ENCODE data around the gene SLC47A1. TPM values are rescaled to one million over a fixed set of nuclear protein-coding genes. Genes with fewer than 3 reads are reported as not detected.
"Not testable (repeated sequence)": the region's sequence is repeated elsewhere in the genome, so short reads cannot be mapped to it uniquely, and the experiment has no call there.

The SLC47A1 gene
- total RNA-seq, 2 experiments from 2014 or later = not detected

GRCh38 chr17:19508577-19508867, 25.1 kb upstream of the SLC47A1 start:
- intact Hi-C loops (cut with DNase I, micrococcal nuclease) = loop anchor here (5.0 kb wide), 2 partner anchors 131 to 146 kb away; partner anchors contain the start of genes B9D1 (in 1 of the 2) and MAPK7 (in 1 of the 2)
- peaks cover 13% of the 10 kb centered on the region for H3K36me3 Mint-ChIP-seq (ENCODE audit: low read depth)

GRCh38 chr17:19509281-19509852, 24.3 kb upstream of the SLC47A1 start:
- Mint-ChIP-seq H3K27me3 (peaks cover 11% of the 10 kb centered on the region), H3K4me1 (ENCODE audit: low read depth) (peaks cover 16% of the 10 kb centered on the region), H3K36me3 (ENCODE audit: low read depth) (peaks cover 13% of the 10 kb centered on the region), H3K27ac (peak overlapping the region; percentile 97), H3K4me3 (peak overlapping the region; percentile 15)
- H3K9me3 Mint-ChIP-seq; H3K9me3 ChIP-seq (ENCODE audit: control insufficient read depth in 1 of 2, insufficient read depth in 1 of 2, low read length in 2 of 2); H3K27ac ChIP-seq (ENCODE audit: low read depth in 1 of 2, low read length in 2 of 2); CTCF ChIA-PET; ATAC-seq (ENCODE audit: poor library complexity); H3K4me3 ChIP-seq (ENCODE audit: low read length); H3K36me3 ChIP-seq (ENCODE audit: insufficient read depth, low read length); H3K27me3 ChIP-seq (ENCODE audit: control insufficient read depth in 1 of 2, insufficient read depth in 2 of 2, low read length in 2 of 2); DNase-seq: not testable (repeated sequence)
- POLR2A ChIA-PET = interaction anchor here (1.7 kb wide), 1 partner anchor 139 kb away, joined by 5 read pairs; the partner anchor contains the start of gene ALDH3A2
- intact Hi-C loops (cut with DNase I, micrococcal nuclease) = loop anchor here (5.0 kb wide), 2 partner anchors 132 to 147 kb away; partner anchors contain the start of genes B9D1 (in 1 of the 2) and MAPK7 (in 1 of the 2)
- H3K4me1 ChIP-seq (ENCODE audit: insufficient read depth, low read length) = peaks cover 18% of the 10 kb centered on the region

More at GRCh38 chr17:19508577-19508867, 25.1 kb upstream of the SLC47A1 start:
- TF ChIP-seq CTCF (IDR thresholded peaks at IDR 0.05) = no peak
- DNase-seq = no peak
- Mint-ChIP-seq H3K9me3 (no peaks in the 10 kb centered on the region), H3K4me1 (ENCODE audit: low read depth) (peaks cover 10% of the 10 kb centered on the region), H3K4me3 (peak overlapping the region; percentile 95), H3K27me3 (peaks cover 11% of the 10 kb centered on the region), H3K27ac (peak overlapping the region; percentile 97)
- Histone ChIP-seq H3K36me3 (ENCODE audit: insufficient read depth, low read length) (no peaks in the 10 kb centered on the region), H3K27me3 (ENCODE audit: control insufficient read depth in 1 of 2, insufficient read depth in 2 of 2, low read length in 2 of 2) (no peaks in the 10 kb centered on the region), H3K4me1 (ENCODE audit: insufficient read depth, low read length) (peaks cover 14% of the 10 kb centered on the region), H3K27ac (ENCODE audit: low read depth in 1 of 2, low read length in 2 of 2) (peak overlapping the region in 1 of 2 donors; percentile 41), H3K4me3 (ENCODE audit: low read length) (peak overlapping the region; percentile 80), H3K9me3 (ENCODE audit: control insufficient read depth in 1 of 2, insufficient read depth in 1 of 2, low read length in 2 of 2) (no peaks in the 10 kb centered on the region)
- ATAC-seq (ENCODE audit: poor library complexity) = no peak
- ChIA-PET CTCF (no interaction called here), POLR2A (interaction anchor here (1.7 kb wide), 1 partner anchor 140 kb away, joined by 5 read pairs; the partner anchor contains the start of gene ALDH3A2)

GRCh38 chr17:19510903-19511302, 22.8 kb upstream of the SLC47A1 start:
- POLR2A ChIA-PET = no interaction called here
- CTCF ChIA-PET = interaction anchor here (1.4 kb wide), 1 partner anchor 256 kb away, joined by 4 read pairs; no protein-coding TSS in a partner anchor
- intact Hi-C loops (cut with DNase I, micrococcal nuclease) = loop anchor here (5.0 to 10.0 kb wide), 3 partner anchors 134 to 604 kb away; partner anchors contain the start of genes ALDH3A2 (in 2 of the 2) and MAPK7 (in 1 of the 2)
- H3K27ac Mint-ChIP-seq = no peak overlapping the region
- no peak overlapping the region for H3K4me3 Mint-ChIP-seq
- H3K4me1 Mint-ChIP-seq (ENCODE audit: low read depth) = peaks cover 16% of the 10 kb centered on the region
- no peak for TF ChIP-seq CTCF (IDR thresholded peaks at IDR 0.05)
- peaks cover 13% of the 10 kb centered on the region for H3K36me3 Mint-ChIP-seq (ENCODE audit: low read depth)
- ATAC-seq (ENCODE audit: poor library complexity) = no peak
- Histone ChIP-seq H3K4me3 (ENCODE audit: low read length) (no peak overlapping the region), H3K4me1 (ENCODE audit: insufficient read depth, low read length) (peaks cover 18% of the 10 kb centered on the region), H3K36me3 (ENCODE audit: insufficient read depth, low read length) (no peaks in the 10 kb centered on the region), H3K27ac (ENCODE audit: low read depth in 1 of 2, low read length in 2 of 2) (no peak overlapping the region), H3K27me3 (ENCODE audit: control insufficient read depth in 1 of 2, insufficient read depth in 2 of 2, low read length in 2 of 2) (no peaks in the 10 kb centered on the region), H3K9me3 (ENCODE audit: control insufficient read depth in 1 of 2, insufficient read depth in 1 of 2, low read length in 2 of 2) (no peaks in the 10 kb centered on the region)
- H3K9me3 Mint-ChIP-seq = no peaks in the 10 kb centered on the region
- DNase-seq = no peak
- peaks cover 11% of the 10 kb centered on the region for H3K27me3 Mint-ChIP-seq
